Ishikawa (cell line): Measurements from ENCODE around the gene EXOC4.

Experiments
- CEBPB ChIP-seq: IDR thresholded peaks from 2 replicates; pipeline ENCODE4 v1.6.1; 2012
- CREB1 ChIP-seq: IDR thresholded peaks from 2 replicates; pipeline ENCODE4 v1.6.1; 2012; ENCODE audit warnings: low read depth
- EP300 ChIP-seq: IDR thresholded peaks from 2 replicates; pipeline ENCODE4 v1.6.1; 2012; ENCODE audit warnings: borderline replicate concordance
- FOXM1 ChIP-seq: IDR thresholded peaks from 2 replicates; pipeline ENCODE4 v1.6.1; 2012; ENCODE audit warnings: low read depth, borderline replicate concordance
- NFIC ChIP-seq: IDR thresholded peaks from 2 replicates; pipeline ENCODE4 v1.6.1; 2012
- RAD21 ChIP-seq: IDR thresholded peaks from 2 replicates; pipeline ENCODE4 v1.6.1; 2012; ENCODE audit warnings: low read depth
- TCF12 ChIP-seq: IDR thresholded peaks from 2 replicates; pipeline ENCODE4 v1.6.1; 2012; ENCODE audit warnings: low read depth
- TEAD4 ChIP-seq: IDR thresholded peaks from 2 replicates; pipeline ENCODE4 v1.6.1; 2012
- TF ChIP-seq, protein P1 (sequence below): IDR thresholded peaks from 2 replicates; pipeline ENCODE4 v1.6.1; 2012
- TF ChIP-seq, protein P2 (sequence below): IDR thresholded peaks from 2 replicates; pipeline ENCODE4 v1.6.1; 2012; ENCODE audit warnings: low read depth, mild to moderate bottlenecking

DNA sequence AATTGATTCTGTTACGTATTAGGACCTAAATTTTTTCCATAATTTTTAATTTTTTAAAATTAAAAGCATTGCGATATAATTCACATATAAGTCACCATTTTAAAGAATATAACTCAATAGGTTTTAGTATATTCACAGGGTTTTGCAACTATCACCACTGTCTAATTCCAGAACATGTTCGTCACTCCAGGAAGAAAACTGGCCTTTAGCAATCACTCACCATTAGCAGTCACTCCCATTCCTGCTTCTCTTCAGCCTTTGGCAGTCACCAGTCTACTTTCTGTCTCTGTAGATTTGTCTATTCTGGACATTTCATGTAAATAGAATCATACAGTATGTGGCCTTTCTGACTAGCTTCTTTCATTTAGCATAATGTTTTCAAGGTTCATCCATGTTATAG lies 176.5 kb downstream of the EXOC4 start:
- TF ChIP-seq EP300 (no peak), NFIC (no peak), TEAD4 (no peak), FOXM1 (no peak), TCF12 (no peak), CEBPB (no peak), RAD21 (no peak), CREB1 (no peak)
- TF ChIP-seq, protein P1, sequence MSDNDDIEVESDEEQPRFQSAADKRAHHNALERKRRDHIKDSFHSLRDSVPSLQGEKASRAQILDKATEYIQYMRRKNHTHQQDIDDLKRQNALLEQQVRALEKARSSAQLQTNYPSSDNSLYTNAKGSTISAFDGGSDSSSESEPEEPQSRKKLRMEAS, result no peak
- TF ChIP-seq, protein P2, sequence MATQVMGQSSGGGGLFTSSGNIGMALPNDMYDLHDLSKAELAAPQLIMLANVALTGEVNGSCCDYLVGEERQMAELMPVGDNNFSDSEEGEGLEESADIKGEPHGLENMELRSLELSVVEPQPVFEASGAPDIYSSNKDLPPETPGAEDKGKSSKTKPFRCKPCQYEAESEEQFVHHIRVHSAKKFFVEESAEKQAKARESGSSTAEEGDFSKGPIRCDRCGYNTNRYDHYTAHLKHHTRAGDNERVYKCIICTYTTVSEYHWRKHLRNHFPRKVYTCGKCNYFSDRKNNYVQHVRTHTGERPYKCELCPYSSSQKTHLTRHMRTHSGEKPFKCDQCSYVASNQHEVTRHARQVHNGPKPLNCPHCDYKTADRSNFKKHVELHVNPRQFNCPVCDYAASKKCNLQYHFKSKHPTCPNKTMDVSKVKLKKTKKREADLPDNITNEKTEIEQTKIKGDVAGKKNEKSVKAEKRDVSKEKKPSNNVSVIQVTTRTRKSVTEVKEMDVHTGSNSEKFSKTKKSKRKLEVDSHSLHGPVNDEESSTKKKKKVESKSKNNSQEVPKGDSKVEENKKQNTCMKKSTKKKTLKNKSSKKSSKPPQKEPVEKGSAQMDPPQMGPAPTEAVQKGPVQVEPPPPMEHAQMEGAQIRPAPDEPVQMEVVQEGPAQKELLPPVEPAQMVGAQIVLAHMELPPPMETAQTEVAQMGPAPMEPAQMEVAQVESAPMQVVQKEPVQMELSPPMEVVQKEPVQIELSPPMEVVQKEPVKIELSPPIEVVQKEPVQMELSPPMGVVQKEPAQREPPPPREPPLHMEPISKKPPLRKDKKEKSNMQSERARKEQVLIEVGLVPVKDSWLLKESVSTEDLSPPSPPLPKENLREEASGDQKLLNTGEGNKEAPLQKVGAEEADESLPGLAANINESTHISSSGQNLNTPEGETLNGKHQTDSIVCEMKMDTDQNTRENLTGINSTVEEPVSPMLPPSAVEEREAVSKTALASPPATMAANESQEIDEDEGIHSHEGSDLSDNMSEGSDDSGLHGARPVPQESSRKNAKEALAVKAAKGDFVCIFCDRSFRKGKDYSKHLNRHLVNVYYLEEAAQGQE, result no peak
